HAP-1 (cell line): ENCODE measurements around the gene MEP1B.

ENCODE experiments used
- DNase-seq, 2 experiments: peaks; one replicate each; pipeline ENCODE4 v3.0.0-alpha.2; 2016 to 2020; ENCODE audit warnings: low spot score in 2 of 2
- H3K27me3 ChIP-seq: fragments of 250-450 bp; sonication (Bioruptor Pico); 2 replicates; pipeline ENCODE4 v1.5.1; 2020; ENCODE audit warnings: low read depth, mild to moderate bottlenecking, moderate library complexity
- H3K36me3 ChIP-seq: fragments of 250-450 bp; sonication (Bioruptor Pico); replicated peaks from 2 replicates; pipeline ENCODE4 v1.5.1; 2020; ENCODE audit warnings: mild to moderate bottlenecking
- H3K4me1 ChIP-seq: fragments of 250-450 bp; sonication (Bioruptor Pico); 2 replicates; pipeline ENCODE4 v1.5.1; 2020; ENCODE audit warnings: mild to moderate bottlenecking
- H3K4me3 ChIP-seq: fragments of 250-450 bp; sonication (Bioruptor Pico); 2 replicates; pipeline ENCODE4 v1.5.1; 2020; ENCODE audit warnings: mild to moderate bottlenecking, moderate library complexity
- H3K9me3 ChIP-seq: fragments of 250-450 bp; sonication (Bioruptor Pico); 2 replicates; pipeline ENCODE4 v1.5.1; 2020; ENCODE audit warnings: mild to moderate bottlenecking, moderate library complexity
- in situ Hi-C: fragments of 300-500 bp; cut with MboI; formaldehyde crosslinking; loops from 3 replicates; pipeline ENCODE4 v1.14.3; 2020; ENCODE audit warnings: low sequenced_read_pairs, inconsistent platforms, mixed read lengths

MEP1B gene

GRCh38 chr18:32238635-32239268 lies 48.9 kb downstream of the MEP1B start:
- Histone ChIP-seq H3K4me3 (no peak overlapping the region), H3K27me3 (peaks cover 3% of the 10 kb centered on the region; the same call in 1 of the 2 replicates), H3K4me1 (no peaks in the 10 kb centered on the region), H3K36me3 (no peaks in the 10 kb centered on the region), H3K9me3 (no peaks in the 10 kb centered on the region)
- no peak for DNase-seq
- in situ Hi-C loops: no loop called here

- H3K9me3 ChIP-seq: no peaks in the 10 kb centered on the region
- no peaks in the 10 kb centered on the region for H3K36me3 ChIP-seq
- peaks cover 14% of the 10 kb centered on the region; the same call in 1 of the 2 replicates for H3K27me3 ChIP-seq
- DNase-seq: no peak
- no peaks in the 10 kb centered on the region for H3K4me1 ChIP-seq
- no peak overlapping the region for H3K4me3 ChIP-seq
- in situ Hi-C loops: no loop called here
These were observed 52.6 kb downstream of the MEP1B start for GRCh38 chr18:32242395-32242794.

GRCh38 chr18:32243358-32243757 lies 53.5 kb downstream of the MEP1B start:
- in situ Hi-C loops: no loop called here
- H3K27me3 ChIP-seq: peaks cover 18% of the 10 kb centered on the region; the same call in 1 of the 2 replicates
- no peaks in the 10 kb centered on the region for H3K4me1 ChIP-seq
- no peak for DNase-seq
- H3K4me3 ChIP-seq: no peak overlapping the region
- H3K36me3 ChIP-seq: no peaks in the 10 kb centered on the region
- no peaks in the 10 kb centered on the region for H3K9me3 ChIP-seq

GRCh38 chr18:32244881-32245280 lies 55.0 kb downstream of the MEP1B start:
- Histone ChIP-seq H3K4me3 (no peak overlapping the region), H3K36me3 (no peaks in the 10 kb centered on the region), H3K4me1 (no peaks in the 10 kb centered on the region), H3K9me3 (no peaks in the 10 kb centered on the region), H3K27me3 (peaks cover 21% of the 10 kb centered on the region)
- no peak for DNase-seq
- in situ Hi-C loops: no loop called here

GRCh38 chr18:32249147-32249929 lies 59.5 kb downstream of the MEP1B start:
- Histone ChIP-seq H3K9me3 (no peaks in the 10 kb centered on the region), H3K27me3 (peaks cover 14% of the 10 kb centered on the region), H3K36me3 (no peaks in the 10 kb centered on the region), H3K4me1 (peaks cover 4% of the 10 kb centered on the region; the same call in 1 of the 2 replicates), H3K4me3 (no peak overlapping the region)
- in situ Hi-C loops: no loop called here
- no peak for DNase-seq

- H3K27me3 ChIP-seq: peaks cover 10% of the 10 kb centered on the region
- DNase-seq: peak in 1 of 2 experiments; percentile 48
- H3K4me1 ChIP-seq: peaks cover 4% of the 10 kb centered on the region; the same call in 1 of the 2 replicates
- in situ Hi-C loops: no loop called here
- no peaks in the 10 kb centered on the region for H3K36me3 ChIP-seq
- H3K4me3 ChIP-seq: no peak overlapping the region
- no peaks in the 10 kb centered on the region for H3K9me3 ChIP-seq
These were observed 61.6 kb downstream of the MEP1B start for GRCh38 chr18:32251466-32251865.

GRCh38 chr18:32252141-32252860 lies 62.5 kb downstream of the MEP1B start:
- Histone ChIP-seq H3K27me3 (peaks cover 8% of the 10 kb centered on the region), H3K4me3 (no peak overlapping the region), H3K36me3 (no peaks in the 10 kb centered on the region), H3K9me3 (no peaks in the 10 kb centered on the region), H3K4me1 (peaks cover 4% of the 10 kb centered on the region; the same call in 1 of the 2 replicates)
- DNase-seq: peak in 1 of 2 experiments; percentile 20
- in situ Hi-C loops: no loop called here

- Histone ChIP-seq H3K36me3 (no peaks in the 10 kb centered on the region), H3K9me3 (no peaks in the 10 kb centered on the region), H3K27me3 (peaks cover 5% of the 10 kb centered on the region; the same call in 1 of the 2 replicates), H3K4me3 (no peak overlapping the region), H3K4me1 (peaks cover 4% of the 10 kb centered on the region; the same call in 1 of the 2 replicates)
- in situ Hi-C loops: no loop called here
- DNase-seq: no peak
These were observed 65.7 kb downstream of the MEP1B start for GRCh38 chr18:32255570-32255969.

- no peaks in the 10 kb centered on the region for H3K9me3 ChIP-seq
- no peaks in the 10 kb centered on the region for H3K36me3 ChIP-seq
- no peaks in the 10 kb centered on the region for H3K4me1 ChIP-seq
- in situ Hi-C loops: no loop called here
- no peak for DNase-seq
- peaks cover 5% of the 10 kb centered on the region; the same call in 1 of the 2 replicates for H3K27me3 ChIP-seq
- no peak overlapping the region for H3K4me3 ChIP-seq
These were observed 67.4 kb downstream of the MEP1B start for GRCh38 chr18:32257084-32257785.

GRCh38 chr18:32258148-32258547 lies 68.3 kb downstream of the MEP1B start:
- no peak for DNase-seq
- Histone ChIP-seq H3K4me1 (no peaks in the 10 kb centered on the region), H3K4me3 (no peak overlapping the region), H3K27me3 (peaks cover 5% of the 10 kb centered on the region; the same call in 1 of the 2 replicates), H3K36me3 (no peaks in the 10 kb centered on the region), H3K9me3 (no peaks in the 10 kb centered on the region)
- in situ Hi-C loops: no loop called here

- no peak overlapping the region for H3K4me3 ChIP-seq
- DNase-seq: no peak
These were observed 68.8 kb downstream of the MEP1B start for GRCh38 chr18:32258558-32259204.

GRCh38 chr18:32259553-32259952 lies 69.7 kb downstream of the MEP1B start:
- H3K4me3 ChIP-seq: no peak overlapping the region
- no peaks in the 10 kb centered on the region for H3K36me3 ChIP-seq
- no peaks in the 10 kb centered on the region for H3K4me1 ChIP-seq
- H3K27me3 ChIP-seq: peaks cover 5% of the 10 kb centered on the region; the same call in 1 of the 2 replicates
- in situ Hi-C loops: no loop called here
- no peaks in the 10 kb centered on the region for H3K9me3 ChIP-seq
- DNase-seq: no peak

More at GRCh38 chr18:32258558-32259204, 68.8 kb downstream of the MEP1B start:
- Histone ChIP-seq H3K9me3 (no peaks in the 10 kb centered on the region), H3K4me1 (no peaks in the 10 kb centered on the region), H3K36me3 (no peaks in the 10 kb centered on the region), H3K27me3 (peaks cover 5% of the 10 kb centered on the region; the same call in 1 of the 2 replicates)
- in situ Hi-C loops: no loop called here

- DNase-seq: no peak
- in situ Hi-C loops: no loop called here
- Histone ChIP-seq H3K36me3 (no peaks in the 10 kb centered on the region), H3K4me1 (no peaks in the 10 kb centered on the region), H3K4me3 (no peak overlapping the region), H3K27me3 (peaks cover 5% of the 10 kb centered on the region; the same call in 1 of the 2 replicates), H3K9me3 (no peaks in the 10 kb centered on the region)
These were observed 71.2 kb downstream of the MEP1B start for GRCh38 chr18:32261003-32261402.
